MCF 10A (cell line): ENCODE data around the gene ZMIZ1. TPM values are rescaled to one million over a fixed set of nuclear protein-coding genes. Genes with fewer than 3 reads are reported as not detected.
A peak's percentile ranks its signal among the peaks of the same experiment; 100 is the strongest.

ENCODE experiments used
- BruUV-seq: library from RNA; stranded (reverse); fragments of 400-500 nt; replicated peaks from 2 replicates; lab custom pipeline; 2021; lab: Mats Ljungman, UMichigan
- CTCF ChIA-PET: fragments of 300-600 bp; sonication (Branson Sonifier 250); formaldehyde crosslinking; extraction: SDS; loops from one replicate; lab custom pipeline; 2021; ENCODE audit warnings: antibody characterized with exemption, inconsistent platforms; lab: Yijun Ruan, JAX
- POLR2A ChIA-PET: fragments of 300-600, 350-650 bp; sonication (Branson Sonifier 250); formaldehyde crosslinking; extraction: SDS; loops from one replicate; lab custom pipeline; 2020; ENCODE audit warnings: antibody characterized with exemption, inconsistent platforms; lab: Yijun Ruan, JAX
- DNase-seq: peaks from one replicate; pipeline ENCODE4 v3.0.0-alpha.2; 2018; ENCODE audit not compliant: unreplicated experiment
- H3K27ac Mint-ChIP-seq: one replicate; pipeline ENCODE4 v1.8.0; 2022; ENCODE audit warnings: mild to moderate bottlenecking, low read depth, mixed read lengths; ENCODE audit not compliant: unreplicated experiment
- H3K27me3 Mint-ChIP-seq: one replicate; pipeline ENCODE4 v1.8.0; 2022; ENCODE audit warnings: mixed read lengths; ENCODE audit not compliant: insufficient read depth, unreplicated experiment
- H3K36me3 Mint-ChIP-seq: one replicate; pipeline ENCODE4 v1.8.0; 2022; ENCODE audit warnings: mild to moderate bottlenecking, moderate library complexity, mixed read lengths; ENCODE audit not compliant: insufficient read depth, unreplicated experiment
- H3K4me1 Mint-ChIP-seq: one replicate; pipeline ENCODE4 v1.8.0; 2022; ENCODE audit warnings: mixed read lengths; ENCODE audit not compliant: insufficient read depth, unreplicated experiment
- H3K4me3 Mint-ChIP-seq: one replicate; pipeline ENCODE4 v1.8.0; 2022; ENCODE audit warnings: mild to moderate bottlenecking, moderate library complexity, mixed read lengths; ENCODE audit not compliant: unreplicated experiment
- H3K9me3 Mint-ChIP-seq: one replicate; pipeline ENCODE4 v1.8.0; 2022; ENCODE audit warnings: mixed read lengths; ENCODE audit not compliant: unreplicated experiment
- CTCF ChIP-seq: fragments of 200-600 bp; IDR thresholded peaks from one replicate; pipeline ENCODE4 v1.8.0; 2022; ENCODE audit warnings: antibody characterized with exemption, mild to moderate bottlenecking; ENCODE audit not compliant: unreplicated experiment
- intact Hi-C: fragments of 100-400 bp; cut with micrococcal nuclease; formaldehyde crosslinking; loops from 2 replicates; pipeline ENCODE4 v1.14.1; 2022
- total RNA-seq: library from RNA; stranded (reverse); gene quantifications from 2 replicates; pipeline ENCODE4 v1.2.3, GENCODE V29; 2022

The ZMIZ1 gene
- total RNA-seq, 1 experiment from 2014 or later: 15.5 TPM

- no peak for TF ChIP-seq CTCF
- POLR2A ChIA-PET: no interaction called here
- CTCF ChIA-PET: no interaction called here
- no TSS peak for BruUV-seq
- no peaks in the 10 kb centered on the region for H3K27me3 Mint-ChIP-seq
- peaks cover 12% of the 10 kb centered on the region for H3K36me3 Mint-ChIP-seq
- no peaks in the 10 kb centered on the region for H3K9me3 Mint-ChIP-seq
- no peak overlapping the region for H3K27ac Mint-ChIP-seq
- DNase-seq: no peak
- intact Hi-C loops: no loop called here
- H3K4me3 Mint-ChIP-seq: no peak overlapping the region
- peaks cover 13% of the 10 kb centered on the region for H3K4me1 Mint-ChIP-seq
Observed at GRCh38 chr10:79090134-79090803, 21.5 kb downstream of the ZMIZ1 start.

GRCh38 chr10:79092292-79092896, 23.6 kb downstream of the ZMIZ1 start:
- BruUV-seq: no TSS peak
- H3K27ac Mint-ChIP-seq: peak overlapping the region; percentile 36
- intact Hi-C loops: no loop called here
- TF ChIP-seq CTCF: no peak
- peaks cover 15% of the 10 kb centered on the region for H3K4me1 Mint-ChIP-seq
- CTCF ChIA-PET: interaction anchor here (1.6 kb wide), 1 partner anchor 103 kb away, joined by 4 read pairs; no protein-coding TSS in a partner anchor
- H3K27me3 Mint-ChIP-seq: no peaks in the 10 kb centered on the region
- DNase-seq: no peak
- peaks cover 10% of the 10 kb centered on the region for H3K36me3 Mint-ChIP-seq
- POLR2A ChIA-PET: no interaction called here
- H3K9me3 Mint-ChIP-seq: no peaks in the 10 kb centered on the region
- no peak overlapping the region for H3K4me3 Mint-ChIP-seq

- H3K4me3 Mint-ChIP-seq: no peak overlapping the region
- no peak overlapping the region for H3K27ac Mint-ChIP-seq
- no peaks in the 10 kb centered on the region for H3K27me3 Mint-ChIP-seq
- peaks cover 6% of the 10 kb centered on the region for H3K36me3 Mint-ChIP-seq
- no peaks in the 10 kb centered on the region for H3K9me3 Mint-ChIP-seq
- no peak for TF ChIP-seq CTCF
- no peak for DNase-seq
- intact Hi-C loops: no loop called here
- BruUV-seq: no TSS peak
- CTCF ChIA-PET: interaction anchor here (0.7 to 1.6 kb wide), 3 partner anchors 11 to 1032 kb away, joined by 4 read pairs; no protein-coding TSS in a partner anchor
- POLR2A ChIA-PET: interaction anchor here (0.7 to 1.8 kb wide), 5 partner anchors 9 to 1050 kb away, joined by 3 to 6 read pairs (median 4); no protein-coding TSS in a partner anchor
- peaks cover 11% of the 10 kb centered on the region for H3K4me1 Mint-ChIP-seq
Observed at GRCh38 chr10:79093658-79094411, 25.1 kb downstream of the ZMIZ1 start.
